Ovary (tissue), 9 donors: ENCODE results near the gene GRK5. TPM values are rescaled to one million over a fixed set of nuclear protein-coding genes. Genes with fewer than 3 reads are reported as not detected.

Experiments used
- DNase-seq, 5 donors: peaks; one replicate each; pipeline ENCODE4 v3.0.0-alpha.2; 2019 to 2020
- H3K27ac ChIP-seq, 2 donors: fragments of 200-600 bp; one replicate each; pipeline versions ENCODE4 v1.5.1 to v1.8.0; 2019 to 2022
- H3K27me3 ChIP-seq: fragments of 200-600 bp; one replicate; pipeline ENCODE4 v1.8.0; 2022
- H3K36me3 ChIP-seq: fragments of 200-600 bp; sonication (generic); one replicate; pipeline ENCODE4 v1.5.1; 2019
- H3K4me1 ChIP-seq: one replicate; pipeline ENCODE4 v1.8.1; 2013; ENCODE audit warnings: mild to moderate bottlenecking, moderate library complexity; ENCODE audit not compliant: insufficient read depth
- H3K4me3 ChIP-seq: fragments of 200-600 bp; sonication (generic); one replicate; pipeline ENCODE4 v1.5.1; 2017
- H3K9me3 ChIP-seq, 2 donors: fragments of 200-600 bp in 1 of 2; sonication (generic) in 1 of 2; one replicate each; pipeline versions ENCODE4 v1.5.1 to v1.8.1; 2013 to 2019; ENCODE audit warnings: mild to moderate bottlenecking in 1 of 2, moderate library complexity in 1 of 2
- CTCF ChIP-seq, 3 donors: fragments of 450-650 bp in 2 of 3; fragments of 200-600 bp in 1 of 3; IDR thresholded peaks; one replicate each; pipeline versions ENCODE4 v1.5.1 to v1.8.0; 2016 to 2022; ENCODE audit warnings: antibody characterized with exemption in 3 of 3, mild to moderate bottlenecking in 1 of 3
- EP300 ChIP-seq: sonication (generic); formaldehyde crosslinking; IDR thresholded peaks from one replicate; pipeline ENCODE4 v1.6.1; 2017; ENCODE audit warnings: antibody characterized with exemption
- POLR2A ChIP-seq: fragments of 450-650 bp; IDR thresholded peaks from one replicate; pipeline ENCODE4 v1.6.1; 2017; ENCODE audit warnings: antibody characterized with exemption, mild to moderate bottlenecking, moderate library complexity
- WGBS, 3 donors: extraction: QIAGEN DNeasy Blood & Tissue Kit in 1 of 3; methylation state at CpG; one replicate each; pipeline versions ENCODE4 v1.1.5 to v1.1.7; 2013 to 2017; 5-methylcytosine and 5-hydroxymethylcytosine counted together
- intact Hi-C, 4 donors: fragments of 100-400 bp; cut with DNase I; formaldehyde crosslinking; loops; one replicate each; pipeline versions ENCODE4 v1.11.0 to v1.15.1; 2022 to 2023
- microRNA-seq, 3 donors: library from miRNA; unstranded; fragments of <30 nt; microRNA quantifications; one replicate each; pipeline versions ENCODE4 to v1.2.0, GENCODE V29; 2019 to 2020
- polyA plus RNA-seq, 2 donors: library from polyadenylated mRNA; stranded (reverse); fragments of 200-250 nt in 1 of 2; fragments of 350-450 nt in 1 of 2; fragmentation: Illumina TruSeq in 1 of 2; extraction: RNeasy Lipid Tissue Mini Kit (QIAGEN cat#74804) in 1 of 2; gene quantifications; one replicate each; pipeline ENCODE4 v1.2.3, GENCODE V29; 2013 to 2014
- small RNA-seq: library from RNA; depleted of rRNA; stranded (forward); fragments of <200 nt; gene quantifications from one replicate; pipeline ENCODE3, GENCODE V24; 2016
- total RNA-seq, 7 donors: library from RNA; depleted of rRNA in 2 of 7; stranded (reverse); fragments of >200 nt in 2 of 7; fragmentation: NEBNext Ultra II Directional in 3 of 7; extraction: Animal tissue kit (Norgen Biotek cat#: 25700) in 3 of 7; gene quantifications; one replicate each; pipeline versions ENCODE4 v1.1.0 to v1.2.4, GENCODE V29; 2016 to 2023
- donor health status: DM: no; HTN: no; CAD: no; lungs with moderate emphysema.
- donor health status: DM: no; HTN: no; CAD: no.
- donor health status: Bipolar disorder and iron deficiency.
- donor health status: DM: yes; HTN: yes; CAD: no.
- donor health status: DM: no; HTN: no; CAD: no.
- donor health status: DM: yes; HTN: yes; CAD: no.

GRK5 gene
- total and polyA plus RNA-seq, 9 donors: 10.0 to 115 (median 38.2) TPM

- Histone ChIP-seq H3K4me3 (no peak overlapping the region), H3K27ac (no peak overlapping the region), H3K9me3 (no peaks in the 10 kb centered on the region), H3K36me3 (no peaks in the 10 kb centered on the region), H3K27me3 (no peaks in the 10 kb centered on the region), H3K4me1 (peaks cover 3% of the 10 kb centered on the region)
- 91 to 94% (median 92%) methylated on average over 5 of the region's 5 CpGs for WGBS, 3 donors
- TF ChIP-seq POLR2A (no peak), CTCF (IDR thresholded peaks at IDR 0.05) (no peak), EP300 (no peak)
- DNase-seq: no peak
- intact Hi-C loops: no loop called here
Measured at GRCh38 chr10:119503821-119504220, 296.4 kb downstream of the GRK5 start.

GRCh38 chr10:119504651-119505050 is 297.3 kb downstream of the GRK5 start:
- H3K4me1 ChIP-seq: peaks cover 3% of the 10 kb centered on the region
- no peaks in the 10 kb centered on the region for H3K27me3 ChIP-seq
- TF ChIP-seq CTCF (IDR thresholded peaks at IDR 0.05) (no peak), EP300 (no peak), POLR2A (no peak)
- WGBS, 3 donors: 92 to 98% (median 94%) methylated on average over 10 of the region's 10 CpGs
- no peak for DNase-seq
- H3K27ac ChIP-seq: no peak overlapping the region
- no peaks in the 10 kb centered on the region for H3K9me3 ChIP-seq
- intact Hi-C loops: no loop called here
- no peaks in the 10 kb centered on the region for H3K36me3 ChIP-seq
- H3K4me3 ChIP-seq: no peak overlapping the region

GRCh38 chr10:119505131-119505551 is 297.8 kb downstream of the GRK5 start:
- peak in 1 of 5 donors; percentile 56 for DNase-seq
- H3K4me3 ChIP-seq: no peak overlapping the region
- TF ChIP-seq POLR2A (no peak), CTCF (IDR thresholded peaks at IDR 0.05) (no peak), EP300 (no peak)
- no peak overlapping the region for H3K27ac ChIP-seq
- no peaks in the 10 kb centered on the region for H3K36me3 ChIP-seq
- H3K9me3 ChIP-seq: no peaks in the 10 kb centered on the region
- peaks cover 3% of the 10 kb centered on the region for H3K4me1 ChIP-seq
- WGBS, 3 donors: 25 to 36% (median 31%) methylated on average over 12 of the region's 12 CpGs
- intact Hi-C loops: no loop called here
- H3K27me3 ChIP-seq: no peaks in the 10 kb centered on the region

Small RNA genes within 50 kb of the gene (microRNA-seq; reads per million reads assigned to microRNA genes)
- 0 reads per million in 3 donors for gene MIR4681

Small RNA genes within 50 kb of the gene (small RNA-seq; reads per million reads assigned to genes)
- gene MIR4681 (not detected), gene RN7SL749P (not detected)

Other genes with a start within 250 kb of the GRK5 start
- gene NANOS1, start 177.9 kb upstream of the GRK5 start, total RNA-seq: 1 to 10 TPM in 3 of 7 donors, under 1 TPM in 4; 0.15 to 1.8 (median 0.79) TPM
- 1 to 10 TPM in 1 of 2 donors, under 1 TPM in 1; 0.54 to 7.0 TPM for gene NANOS1, start 177.9 kb upstream of the GRK5 start, polyA plus RNA-seq
- 100 to 1,000 TPM in 2 of 7 donors, 10 to 100 TPM in 5; 58.7 to 109 (median 88.1) TPM for gene EIF3A, start 126.8 kb upstream of the GRK5 start, total RNA-seq
- 100 to 1,000 TPM in 1 of 2 donors, 10 to 100 TPM in 1; 53.9 to 113 TPM for gene EIF3A, start 126.8 kb upstream of the GRK5 start, polyA plus RNA-seq
- 10 to 100 TPM; 32.3 to 53.8 (median 41.3) TPM for gene DENND10, start 103.5 kb upstream of the GRK5 start, total RNA-seq
- gene DENND10, start 103.5 kb upstream of the GRK5 start, polyA plus RNA-seq: 10 to 100 TPM; 29.9 to 34.5 TPM
- gene SFXN4, start 41.9 kb upstream of the GRK5 start, total RNA-seq: 10 to 100 TPM; 11.8 to 54.9 (median 18.5) TPM
- gene SFXN4, start 41.9 kb upstream of the GRK5 start, polyA plus RNA-seq: 10 to 100 TPM; 18.9 to 25.8 TPM
- gene PRDX3, start 28.8 kb upstream of the GRK5 start, total RNA-seq: 100 to 1,000 TPM in 2 of 7 donors, 10 to 100 TPM in 5; 65.7 to 116 (median 79.0) TPM
- gene PRDX3, start 28.8 kb upstream of the GRK5 start, polyA plus RNA-seq: 100 to 1,000 TPM in 1 of 2 donors, 10 to 100 TPM in 1; 90.3 to 159 TPM